HG03342 (cell line): ENCODE results near the gene CHPF2.

ENCODE experiments used
- ATAC-seq: cut with Tn5 transposase; IDR thresholded peaks from one replicate; pipeline ENCODE4 v1.9.1; 2021; ENCODE audit warnings: mild to moderate bottlenecking, moderate library complexity; ENCODE audit not compliant: unreplicated experiment

CHPF2 gene

DNA sequence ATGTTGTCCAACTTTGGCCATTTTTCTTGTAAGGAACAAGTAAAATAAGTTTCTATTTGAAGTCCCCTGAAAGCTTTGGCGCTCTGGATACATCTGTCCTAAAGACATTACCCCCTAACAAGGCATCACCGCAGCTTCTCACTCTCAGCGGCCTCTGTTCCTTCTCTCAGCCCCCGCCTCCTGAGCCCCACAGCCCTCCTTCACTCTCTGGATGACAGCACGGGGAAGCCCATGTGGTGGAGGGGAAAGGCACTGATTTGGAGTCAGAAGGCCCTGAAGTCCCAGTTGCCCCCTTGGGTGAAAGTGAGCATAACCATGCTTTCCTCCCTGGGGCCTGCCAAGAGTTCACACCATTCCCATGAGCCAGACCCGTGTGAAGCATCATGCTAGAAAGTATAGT, 26.6 kb upstream of the CHPF2 start:
- ATAC-seq: no peak

DNA sequence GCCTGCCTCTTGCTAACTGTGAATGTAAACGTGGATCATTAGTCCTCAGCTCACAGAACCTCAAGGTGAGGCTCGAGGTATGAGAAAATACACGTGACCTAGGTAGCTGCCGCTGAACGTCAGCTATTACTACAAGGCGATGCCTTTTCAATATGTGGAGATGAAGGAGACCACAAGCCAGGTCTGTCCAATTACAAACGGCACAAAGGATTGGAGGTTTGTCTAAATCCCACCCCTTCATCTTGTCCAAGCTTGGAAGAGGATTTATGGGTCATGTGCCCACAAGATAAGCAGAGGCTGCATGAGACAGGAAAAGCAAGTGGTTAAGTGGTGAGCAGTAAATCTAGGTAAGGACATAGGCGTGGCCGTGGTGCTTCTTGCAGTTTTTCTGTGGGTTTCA, 25.4 kb upstream of the CHPF2 start:
- ATAC-seq: no peak

DNA sequence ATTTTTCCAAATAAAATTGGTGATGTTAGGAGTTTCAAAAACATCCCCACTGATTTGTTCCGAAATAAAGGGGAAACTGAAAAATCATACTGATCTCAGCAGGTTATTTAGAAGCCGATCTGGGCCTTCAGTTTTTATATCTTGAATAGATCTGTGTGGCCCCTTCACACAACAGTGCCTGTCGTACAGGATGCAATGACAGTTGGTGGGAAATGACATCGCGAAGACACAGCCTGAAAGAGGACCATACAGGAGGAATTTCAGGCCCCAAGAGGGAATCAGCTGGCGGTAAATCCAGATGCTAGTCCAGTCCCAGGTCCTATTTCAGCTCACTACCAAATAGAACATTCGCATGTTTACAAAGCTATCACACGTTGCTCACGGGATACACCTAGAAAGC, 25.0 kb upstream of the CHPF2 start:
- no peak for ATAC-seq

DNA sequence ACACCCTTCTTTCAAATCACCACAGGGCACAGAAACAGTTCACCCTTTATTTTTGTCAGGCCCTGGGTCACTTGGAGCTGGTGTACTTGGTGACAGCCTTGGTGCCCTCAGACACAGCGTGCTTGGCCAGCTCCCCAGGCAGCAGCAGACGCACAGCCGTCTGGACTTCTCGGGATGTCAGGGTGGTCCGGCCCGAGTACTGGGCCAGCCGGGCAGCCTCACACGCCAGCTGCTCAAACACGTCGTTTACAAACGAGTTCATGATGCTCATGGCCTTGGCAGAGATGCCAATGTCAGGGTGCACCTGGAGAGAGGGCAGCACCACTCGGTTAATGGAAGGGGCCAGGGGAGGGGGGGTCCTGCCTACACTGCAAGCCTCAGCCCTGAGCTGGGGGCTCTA, 24.5 kb upstream of the CHPF2 start:
- no peak for ATAC-seq

DNA sequence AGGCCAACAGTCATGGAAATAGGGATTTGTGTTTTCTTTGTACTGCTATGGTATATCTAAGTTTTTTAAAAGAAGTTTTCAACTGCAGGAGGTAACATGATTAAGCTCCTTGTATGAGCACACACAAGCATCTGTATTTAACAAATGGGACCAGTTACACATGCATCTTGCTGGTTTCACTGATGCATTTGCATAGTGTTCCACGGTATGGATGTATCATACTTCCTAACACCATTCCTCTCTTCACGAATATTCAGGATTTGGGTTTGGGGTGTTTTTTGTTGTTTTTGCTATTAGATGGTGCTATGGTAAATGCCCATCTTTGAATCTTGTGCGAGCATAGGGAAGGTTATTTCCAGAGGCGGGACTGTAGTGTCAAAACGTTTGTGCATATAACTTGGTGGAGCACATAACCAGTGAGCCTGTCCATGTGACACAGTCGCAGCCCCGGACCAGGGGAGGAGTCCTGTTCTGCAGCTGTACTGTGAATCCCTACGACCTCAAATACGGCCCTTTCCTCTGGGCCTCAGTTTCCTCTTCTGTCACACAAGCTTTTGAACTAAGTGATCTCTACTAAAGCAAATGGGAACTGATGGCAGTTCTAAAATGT, 23.9 kb upstream of the CHPF2 start:
- ATAC-seq: no peak

DNA sequence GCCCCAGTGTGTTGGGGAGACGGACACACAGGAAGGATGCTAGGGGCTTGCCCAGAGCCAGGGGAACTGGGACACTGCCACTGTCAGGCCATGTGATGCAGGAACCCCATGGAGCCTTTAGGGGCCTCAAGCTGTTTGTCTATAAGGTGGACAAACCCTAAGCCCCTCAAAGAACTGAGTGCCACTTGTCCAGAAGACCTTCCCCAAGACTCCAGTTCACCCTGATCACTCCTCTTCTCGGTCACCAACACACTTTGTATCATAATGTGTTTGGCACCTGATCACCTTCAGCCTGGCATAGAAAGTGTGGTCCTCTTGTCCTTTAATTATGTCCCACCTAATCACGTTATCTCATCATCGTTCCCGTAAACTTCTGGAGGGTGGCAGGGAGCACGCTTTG, 22.7 kb upstream of the CHPF2 start:
- ATAC-seq: no peak

DNA sequence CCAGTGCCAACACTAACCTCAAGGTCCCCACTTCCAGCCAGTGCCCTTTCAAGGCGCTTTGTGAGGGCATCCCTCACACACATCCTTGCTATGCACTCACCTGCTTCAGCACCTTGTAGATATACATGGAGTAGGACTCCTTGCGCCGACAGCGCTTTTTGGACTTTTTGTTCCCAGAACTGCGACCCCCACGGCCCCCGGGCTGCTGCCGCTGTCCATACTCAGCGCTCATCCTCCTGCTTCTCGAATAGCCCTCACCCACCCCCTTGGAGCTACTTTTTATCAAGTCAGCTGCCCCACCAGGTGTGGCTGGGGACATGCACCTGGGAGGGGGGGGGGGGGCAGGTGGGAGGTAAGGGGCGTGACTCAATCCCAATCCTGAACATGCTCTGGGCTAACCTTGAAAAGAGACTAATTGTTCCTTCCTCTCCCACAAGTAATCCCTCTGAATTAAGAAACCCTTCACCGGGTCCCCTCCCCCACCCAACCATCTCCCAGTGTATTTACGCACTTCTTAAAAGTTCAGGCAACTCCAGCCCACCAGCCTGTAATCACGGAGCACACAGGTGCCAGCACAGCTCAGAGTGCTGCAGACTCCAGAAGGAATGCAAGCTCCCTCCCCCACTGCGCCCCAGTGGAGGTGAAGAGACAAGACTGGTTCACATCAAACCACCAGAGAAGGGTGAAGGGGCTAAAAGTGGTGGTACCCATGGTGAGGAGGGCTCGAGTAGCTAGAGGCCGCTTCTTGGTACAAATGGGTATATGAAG, 22.0 kb upstream of the CHPF2 start, which contains the start of gene H2BK1:
Gene H2BK1, minus strand, starts transcription at position 402 of the 768 bp plus-strand sequence. Its CDS starts 170 bp downstream, at position 232.
- ATAC-seq: no peak

DNA sequence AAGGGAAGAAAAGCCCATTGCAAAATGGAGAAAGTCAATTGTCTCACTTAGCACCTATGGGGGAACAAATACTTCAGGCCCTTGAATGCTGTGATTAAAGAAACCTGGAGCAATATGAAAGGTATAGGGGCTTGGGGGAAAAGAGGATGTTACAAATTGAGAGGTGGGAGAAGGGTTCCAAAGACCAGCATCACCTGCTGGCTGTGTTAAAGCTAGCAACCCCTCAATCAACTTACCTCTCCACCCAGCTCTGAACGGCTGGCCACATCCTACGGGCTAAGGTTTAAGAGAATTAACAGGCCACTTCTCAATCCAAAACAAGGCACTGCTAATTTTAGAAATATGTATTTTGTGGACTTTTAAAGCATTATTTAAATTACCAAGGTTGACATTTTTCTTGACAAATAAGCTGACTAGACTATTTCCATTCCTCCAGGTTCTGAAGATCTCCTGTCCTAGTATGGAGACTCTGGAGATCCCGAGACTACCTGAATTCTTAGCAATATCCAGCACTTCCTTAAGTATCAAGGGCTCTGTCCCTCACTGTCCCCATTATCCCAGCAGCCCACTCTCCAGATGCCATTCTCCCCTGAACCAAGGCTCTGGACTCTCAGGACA, 21.0 kb upstream of the CHPF2 start:
- ATAC-seq: no peak

DNA sequence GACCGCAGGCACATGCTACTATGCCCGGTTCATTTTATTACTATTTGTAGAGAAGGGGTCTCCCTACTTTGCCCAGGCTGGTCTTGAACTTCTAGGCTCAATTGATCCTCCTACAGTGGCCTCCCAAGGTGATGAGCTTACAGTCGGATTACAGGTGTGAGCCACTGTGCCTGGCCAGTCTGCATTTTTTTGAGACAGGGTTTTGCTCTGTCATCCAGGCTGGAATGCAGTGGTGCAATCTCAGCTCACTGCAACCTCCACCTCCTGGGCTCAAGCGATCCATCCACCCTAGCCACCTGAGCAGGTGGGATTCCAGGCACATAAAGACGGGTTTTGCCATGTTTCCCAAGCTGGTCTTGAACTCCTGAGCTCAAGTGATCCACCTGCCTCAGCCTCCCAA, 19.7 kb upstream of the CHPF2 start:
- no peak for ATAC-seq

DNA sequence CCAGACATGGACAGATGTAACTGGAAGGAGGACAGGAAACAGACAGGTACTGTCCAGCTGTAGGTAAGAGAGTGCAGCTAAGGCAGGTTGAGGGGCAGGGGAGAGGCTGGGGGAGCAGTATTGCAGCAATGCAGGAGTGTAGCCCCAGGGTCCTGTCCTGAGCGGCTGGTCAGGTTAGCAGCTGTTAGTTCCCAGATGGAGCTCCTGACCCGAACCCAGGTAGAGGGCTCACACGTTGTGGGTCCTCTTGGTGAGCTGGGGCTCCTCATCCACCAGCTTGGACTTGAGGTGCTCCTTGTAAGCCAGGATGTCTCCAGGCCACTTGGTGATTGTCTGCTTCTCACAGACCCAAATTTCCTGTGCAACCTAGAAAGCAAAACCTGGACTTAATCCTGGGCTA, 18.5 kb upstream of the CHPF2 start:
- no peak for ATAC-seq

DNA sequence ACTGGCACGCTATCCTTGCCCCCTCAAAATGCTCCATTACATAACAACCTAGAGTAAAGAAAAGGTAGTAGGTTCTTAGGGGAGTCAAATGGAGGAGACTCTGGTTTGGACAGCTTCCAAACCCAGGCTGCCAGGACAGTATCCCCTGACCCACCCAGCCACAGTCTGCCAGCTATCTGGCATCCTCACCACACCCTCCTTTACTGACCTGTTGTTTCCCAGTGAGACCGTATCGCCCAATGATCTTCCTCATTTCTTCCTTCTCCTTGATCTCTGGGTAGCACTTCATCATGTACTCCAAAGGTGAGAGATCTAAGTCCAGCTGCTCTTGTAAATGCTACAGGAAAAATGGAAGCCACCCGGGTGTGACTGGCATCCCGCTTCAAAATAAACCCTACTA, 16.9 kb upstream of the CHPF2 start:
- ATAC-seq: no peak

DNA sequence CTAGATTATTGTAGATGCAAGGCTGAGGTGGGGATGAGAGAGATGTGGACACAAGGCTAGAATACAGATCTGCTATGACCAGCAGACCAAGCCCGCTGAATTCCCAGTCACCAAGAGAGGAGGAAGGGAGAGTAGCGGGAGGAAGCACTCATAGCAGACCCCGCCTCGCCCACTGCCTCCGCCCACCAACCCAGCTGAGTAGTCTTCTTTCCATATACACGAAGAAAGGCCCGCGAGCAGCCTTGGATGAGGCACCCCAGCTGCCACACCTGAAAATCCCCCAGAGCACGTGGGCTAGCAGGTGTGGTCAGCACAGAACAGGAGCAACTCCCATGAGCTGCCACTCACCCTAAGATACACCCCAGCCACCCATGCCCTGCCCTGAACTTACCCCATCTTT, 14.1 kb upstream of the CHPF2 start:
- ATAC-seq: no peak

DNA sequence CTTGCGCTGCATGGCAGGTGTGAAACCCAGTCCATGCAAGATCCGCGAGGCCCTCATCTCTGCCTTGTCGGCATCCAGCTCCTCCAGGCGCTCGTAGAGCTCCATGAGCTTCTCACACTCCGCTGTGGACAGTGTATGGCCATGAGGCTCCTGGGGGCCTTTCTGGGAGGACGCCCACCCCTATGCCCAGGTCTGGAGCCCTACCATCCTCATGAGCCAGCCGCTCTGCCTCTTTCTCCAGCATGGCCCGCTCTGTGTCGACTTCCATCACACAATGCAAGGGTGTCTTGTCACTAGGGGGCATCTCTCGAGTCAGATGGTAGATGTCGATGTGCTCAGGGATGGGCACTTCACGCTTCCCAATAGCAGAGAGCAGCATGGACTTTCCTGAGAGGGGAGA, 8.6 kb upstream of the CHPF2 start:
- no peak for ATAC-seq

DNA sequence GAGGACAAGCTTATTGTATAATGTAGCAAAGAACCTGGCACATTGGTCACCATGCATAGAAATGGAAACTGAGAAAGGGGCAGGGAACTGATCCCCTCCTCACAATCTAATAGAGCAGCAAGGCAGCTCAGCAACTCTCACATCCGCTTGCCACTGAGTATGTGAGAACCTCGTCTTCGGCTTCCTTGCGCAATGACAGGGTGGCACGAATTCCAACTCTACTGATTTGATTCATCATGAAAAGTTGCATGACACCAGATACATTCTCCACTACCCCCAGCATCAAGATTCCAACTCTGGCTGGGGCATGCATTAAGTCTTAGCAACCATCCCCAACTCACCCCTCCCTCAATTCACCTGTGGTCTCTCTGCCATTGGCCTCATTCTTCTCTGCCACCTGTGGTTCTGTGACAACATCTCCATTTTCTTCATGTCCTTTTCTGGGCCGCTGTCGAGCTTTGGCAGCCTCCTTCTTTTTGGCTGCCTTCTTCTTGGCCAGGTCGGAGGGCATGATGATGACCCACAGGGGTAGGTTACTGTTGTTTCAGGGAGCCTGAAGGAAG, 6.3 kb upstream of the CHPF2 start:
- ATAC-seq: no peak

DNA sequence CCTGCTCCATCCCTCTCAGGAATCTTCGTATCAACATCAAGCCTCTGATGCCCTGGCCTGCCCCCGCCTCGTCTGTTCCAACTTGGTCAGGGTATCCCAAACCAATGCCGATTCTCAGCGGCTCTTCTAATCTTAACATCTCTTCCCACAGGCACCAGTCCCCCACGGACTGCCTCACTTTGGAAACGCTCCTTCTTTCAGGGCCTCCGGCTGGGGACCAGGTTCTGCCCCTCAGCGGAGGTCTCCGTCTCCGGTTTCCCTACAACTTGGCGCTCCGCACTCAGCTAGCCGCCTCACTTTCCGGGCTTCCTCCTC, 5.8 kb upstream of the CHPF2 start:
- ATAC-seq: no peak

DNA sequence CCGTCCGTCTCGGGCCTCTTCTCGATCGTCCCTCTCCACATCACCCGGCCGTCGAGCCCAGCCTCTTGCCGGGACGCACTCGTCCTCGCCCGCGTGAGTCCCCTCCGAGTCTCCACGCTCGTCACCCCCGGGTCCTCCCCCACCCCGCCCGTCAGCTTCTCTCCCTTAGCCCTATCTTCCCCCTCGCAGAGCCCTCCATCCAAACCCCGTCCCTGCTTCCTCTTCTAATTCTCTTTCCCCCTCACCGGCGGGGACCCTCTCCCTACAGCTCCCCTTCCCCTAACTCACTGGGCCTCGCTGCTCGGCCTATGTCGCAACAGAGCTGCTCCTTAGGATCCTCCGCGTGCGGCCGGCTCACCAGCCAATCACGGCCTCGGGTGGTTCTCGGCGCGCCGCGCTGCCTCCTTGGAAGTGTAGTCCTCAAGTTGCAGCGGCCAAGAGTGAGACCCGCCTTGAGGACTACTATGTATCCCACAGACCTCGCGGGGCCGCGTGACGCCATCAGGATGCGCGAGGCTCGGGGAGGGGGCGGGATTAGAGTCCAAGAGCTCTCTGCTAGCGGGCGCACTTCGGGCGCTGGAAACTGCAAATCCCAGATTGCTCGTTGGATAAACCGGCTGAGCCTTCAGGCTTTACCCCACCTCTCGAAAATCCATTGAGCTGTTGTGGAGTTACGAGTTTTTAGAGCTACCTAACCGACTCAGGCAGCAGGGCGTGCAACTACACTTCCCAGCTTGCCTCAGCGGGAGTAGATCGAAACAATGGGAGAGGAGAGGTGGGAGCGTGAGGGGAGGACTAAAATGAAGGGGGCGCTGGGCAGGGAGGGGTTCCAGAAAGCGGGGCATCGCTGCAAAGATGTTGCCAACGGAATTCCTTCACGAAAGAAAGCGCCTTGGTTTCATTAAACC, 5.2 kb upstream of the CHPF2 start, which contains the start of gene ABCF2:
Gene ABCF2, minus strand, starts transcription at position 331 of the 908 bp plus-strand sequence. CDS start 747 bp downstream, outside the sequence.
- peak; percentile 99 for ATAC-seq

DNA sequence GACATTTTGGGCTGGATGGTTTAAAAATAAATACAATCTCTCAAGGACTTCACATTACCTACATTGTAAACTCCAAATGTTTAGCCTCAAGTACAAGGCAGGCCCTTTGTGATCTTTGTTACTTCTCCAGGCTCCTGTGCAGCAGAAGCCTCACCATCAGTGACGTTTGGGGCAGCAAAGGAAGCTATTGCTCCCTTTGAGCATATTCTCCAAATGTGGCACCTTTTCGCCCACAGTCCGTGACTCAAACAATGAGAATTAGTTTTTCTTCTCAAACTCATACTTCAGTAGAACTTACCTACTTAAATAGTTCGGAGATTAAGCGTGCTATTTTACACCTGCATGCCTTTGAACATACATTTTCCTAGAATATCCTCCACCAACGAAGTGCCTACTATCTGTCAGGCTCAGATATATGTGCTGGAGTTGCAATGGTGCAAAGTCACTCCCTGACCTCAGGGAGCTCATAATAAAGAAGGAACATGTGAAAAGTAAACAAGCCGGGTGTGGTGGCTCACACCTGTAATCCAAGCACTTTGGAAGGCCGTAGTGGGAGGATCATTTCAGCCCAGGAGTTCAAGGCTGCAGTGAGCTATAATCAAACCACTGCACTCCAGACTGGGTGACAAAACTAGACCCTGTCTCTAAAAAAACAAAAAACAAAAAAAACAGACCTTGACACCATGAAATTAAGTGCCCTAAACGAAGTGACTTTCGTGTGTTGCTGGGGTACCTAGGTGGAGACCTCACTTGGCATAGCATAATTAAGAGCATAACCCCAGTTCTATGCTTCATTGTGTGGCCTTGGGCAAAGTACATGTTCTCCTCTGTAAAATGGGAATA, 4.0 kb upstream of the CHPF2 start:
- ATAC-seq: no peak

DNA sequence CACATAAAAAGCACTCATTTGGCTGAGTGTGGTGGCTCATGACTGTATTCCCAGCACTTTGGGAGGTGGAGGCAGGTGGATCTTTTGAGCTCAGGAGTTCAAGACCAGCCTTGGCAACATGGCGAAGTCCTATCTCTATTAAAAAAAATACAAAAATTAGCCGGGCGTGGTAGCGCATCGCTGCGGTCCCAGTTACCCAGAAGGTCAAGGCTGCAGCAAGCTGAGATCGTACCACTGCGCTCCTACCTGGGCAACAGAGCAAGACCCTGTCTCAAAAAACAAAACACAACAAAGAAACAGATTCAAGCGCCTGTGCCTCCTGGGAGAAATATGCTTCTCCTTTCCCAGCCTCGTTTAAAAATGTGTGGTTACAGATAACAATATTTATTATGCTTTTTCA, 3.0 kb upstream of the CHPF2 start:
- ATAC-seq: no peak

DNA sequence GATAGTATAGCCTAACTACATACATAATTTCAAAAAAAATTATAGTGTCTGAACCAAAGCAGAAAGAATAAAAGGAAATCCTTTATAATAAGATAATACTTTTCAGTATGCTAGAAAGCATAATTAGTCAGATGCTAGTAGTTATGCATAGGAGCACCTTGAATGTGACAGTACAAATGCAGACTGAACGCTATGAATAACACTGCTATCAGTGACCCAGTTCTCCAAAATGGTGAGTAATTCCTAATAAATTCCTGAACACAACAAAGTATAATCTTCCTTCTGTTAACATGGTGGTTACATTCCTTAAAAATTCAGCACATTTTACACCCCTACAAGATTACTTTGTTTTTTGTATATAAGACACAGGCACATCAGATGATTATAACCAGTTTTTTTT, 1.2 kb upstream of the CHPF2 start:
- no peak for ATAC-seq
